ENCODE results near the gene TBC1D19.
"Not testable (repeated sequence)": the region's sequence is repeated elsewhere in the genome, so short reads cannot be mapped to it uniquely, and the experiment has no call there.

Gene TBC1D19

DNA sequence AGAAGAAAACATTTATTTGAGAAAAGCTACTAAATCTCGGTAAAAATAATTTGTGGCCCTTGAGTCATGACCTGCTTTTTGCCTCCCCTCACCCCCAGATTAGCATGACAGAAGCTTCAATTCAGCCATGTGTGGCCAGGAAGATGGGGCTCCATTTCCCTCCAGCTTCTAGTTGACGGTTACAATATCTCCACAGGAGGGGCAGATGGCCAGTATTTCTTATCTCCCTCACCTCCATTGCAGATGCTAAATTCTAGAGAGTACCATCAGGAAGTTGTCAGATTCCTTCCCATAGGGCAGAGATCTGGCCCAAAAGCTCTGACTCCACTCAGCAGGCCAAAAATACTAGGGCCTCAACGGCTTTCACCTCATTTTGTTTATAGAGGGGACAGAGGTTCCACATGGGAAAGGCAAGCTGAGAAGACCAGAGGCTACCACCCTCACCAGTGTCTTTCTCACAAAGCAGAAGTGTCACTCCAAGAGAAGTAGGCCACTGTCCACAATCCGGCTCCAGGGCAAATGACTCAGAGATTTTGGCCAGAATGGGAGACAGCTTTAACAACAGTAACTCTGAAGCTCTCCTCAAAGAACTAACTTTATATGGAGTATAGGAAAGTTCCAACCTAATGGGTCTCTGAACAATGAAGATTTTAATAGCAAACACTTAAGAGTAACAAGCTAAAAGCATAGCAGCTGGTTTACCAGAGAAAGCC is 108.3 kb downstream of the TBC1D19 start:
- no peak for DNase-seq

DNA sequence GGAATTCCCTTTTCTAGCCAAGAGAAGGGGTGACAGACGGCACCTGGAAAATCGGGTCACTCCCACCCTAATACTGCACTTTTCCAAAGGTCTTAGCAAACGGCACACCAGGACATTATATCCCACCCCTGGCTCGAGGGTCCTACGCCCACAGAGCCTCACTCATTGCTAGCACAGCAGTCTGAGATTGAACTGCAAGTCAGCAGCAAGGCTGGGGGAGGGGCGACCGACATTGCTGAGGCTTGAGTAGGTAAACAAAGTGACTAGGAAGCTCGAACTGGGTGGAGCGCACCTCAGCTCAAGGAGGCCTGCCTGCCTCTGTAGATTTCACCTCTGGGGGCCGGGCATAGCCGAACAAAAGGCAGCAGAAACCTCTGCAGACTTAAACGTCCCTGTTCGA is 110.2 kb downstream of the TBC1D19 start:
- DNase-seq, result not testable (repeated sequence)

DNA sequence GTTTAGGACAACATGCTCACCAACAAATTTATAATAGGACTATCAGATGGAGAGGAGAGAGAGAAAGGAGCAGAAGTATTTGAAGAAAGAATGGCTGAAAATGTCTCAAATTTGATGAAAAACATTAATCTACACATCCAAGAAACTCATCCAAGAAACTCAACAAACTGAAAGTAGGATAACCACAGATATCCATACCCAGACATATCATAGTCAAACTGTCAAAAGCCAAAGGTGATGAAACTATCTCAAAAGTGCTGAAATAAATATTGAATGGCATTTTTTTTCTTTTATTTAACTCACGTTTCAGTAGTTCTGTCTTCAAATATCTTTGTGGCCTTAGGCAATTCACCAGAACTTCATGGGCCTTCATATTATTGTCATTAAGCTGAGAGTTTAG is 116.2 kb downstream of the TBC1D19 start:
- DNase-seq, result no peak

DNA sequence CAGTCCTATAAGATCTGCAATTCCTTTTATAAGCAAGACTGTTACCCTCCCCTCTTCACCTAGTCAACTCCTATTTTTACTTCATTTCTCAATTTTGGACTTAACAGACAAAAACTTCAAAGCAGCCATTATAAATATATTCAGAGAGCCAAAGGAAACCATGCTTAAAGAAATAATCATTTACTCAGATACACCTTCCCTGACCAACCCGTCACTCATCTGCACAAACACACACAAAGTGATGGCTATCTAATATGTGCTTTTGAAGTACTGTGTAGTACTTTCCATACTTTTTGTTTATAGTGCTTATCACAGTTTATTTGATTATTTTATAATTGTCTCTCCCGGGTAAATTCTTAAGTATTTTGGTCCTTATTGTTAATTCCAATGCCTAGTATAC is 117.2 kb downstream of the TBC1D19 start:
- DNase-seq, result no peak

DNA sequence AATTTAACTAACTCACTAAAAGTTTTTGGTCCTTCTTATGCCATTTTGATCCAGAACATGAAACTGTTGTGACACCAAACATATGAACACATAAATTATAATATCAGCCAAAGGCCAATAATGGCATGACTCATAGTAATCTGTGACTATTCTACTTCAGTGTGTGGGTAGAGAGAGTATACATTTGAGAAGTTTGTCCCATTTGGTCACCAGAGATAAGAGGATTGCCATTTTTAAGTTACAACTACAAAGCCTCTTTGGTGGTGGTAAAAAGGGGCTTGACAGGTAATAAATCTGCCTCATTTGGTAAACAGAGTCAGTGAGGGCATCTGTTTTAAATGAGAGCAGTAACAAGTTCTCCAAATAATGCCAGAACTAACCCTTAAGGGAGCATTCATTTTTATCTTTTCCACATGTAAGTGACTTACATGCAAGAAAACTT is 117.9 kb downstream of the TBC1D19 start:
- DNase-seq, result no peak

DNA sequence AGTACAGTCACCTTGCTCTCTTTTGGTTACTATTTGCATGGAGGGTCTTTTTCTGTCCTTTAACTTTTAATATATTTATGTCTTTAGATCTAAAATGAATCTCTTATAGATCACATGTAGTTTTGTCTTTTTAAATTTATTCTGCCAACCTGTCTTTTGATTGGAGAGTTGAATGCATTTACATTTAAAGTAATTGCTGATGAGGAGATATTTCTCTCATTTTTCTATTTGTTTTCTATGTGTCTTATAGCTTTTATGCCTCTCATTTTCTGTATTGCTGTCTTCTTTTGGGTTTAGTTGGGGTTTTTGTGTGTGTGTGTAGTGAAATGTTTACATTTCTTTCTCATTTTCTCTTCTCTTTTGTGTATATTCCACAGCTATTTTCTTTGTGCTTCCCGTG is 123.5 kb downstream of the TBC1D19 start:
- DNase-seq, result no peak

DNA sequence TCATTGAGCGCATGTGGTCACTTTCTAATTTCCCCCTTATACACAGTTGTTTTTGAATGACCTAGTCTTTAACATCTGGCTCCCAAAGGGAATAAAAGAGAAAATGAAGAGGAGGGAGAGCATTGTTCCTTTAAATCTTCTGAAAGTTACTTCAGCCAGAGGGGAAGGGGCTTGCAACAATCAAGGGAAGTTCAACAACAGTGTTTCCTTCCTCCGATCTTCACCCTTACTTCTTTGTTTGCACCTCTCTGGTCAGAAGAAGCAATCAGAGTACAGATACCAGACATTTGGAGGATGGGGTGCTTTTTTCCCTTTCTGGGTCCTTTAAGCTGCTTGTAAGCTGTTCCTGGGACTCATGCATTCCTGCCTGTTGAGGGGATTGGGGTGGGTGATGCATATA is 125.4 kb downstream of the TBC1D19 start:
- DNase-seq, result no peak

DNA sequence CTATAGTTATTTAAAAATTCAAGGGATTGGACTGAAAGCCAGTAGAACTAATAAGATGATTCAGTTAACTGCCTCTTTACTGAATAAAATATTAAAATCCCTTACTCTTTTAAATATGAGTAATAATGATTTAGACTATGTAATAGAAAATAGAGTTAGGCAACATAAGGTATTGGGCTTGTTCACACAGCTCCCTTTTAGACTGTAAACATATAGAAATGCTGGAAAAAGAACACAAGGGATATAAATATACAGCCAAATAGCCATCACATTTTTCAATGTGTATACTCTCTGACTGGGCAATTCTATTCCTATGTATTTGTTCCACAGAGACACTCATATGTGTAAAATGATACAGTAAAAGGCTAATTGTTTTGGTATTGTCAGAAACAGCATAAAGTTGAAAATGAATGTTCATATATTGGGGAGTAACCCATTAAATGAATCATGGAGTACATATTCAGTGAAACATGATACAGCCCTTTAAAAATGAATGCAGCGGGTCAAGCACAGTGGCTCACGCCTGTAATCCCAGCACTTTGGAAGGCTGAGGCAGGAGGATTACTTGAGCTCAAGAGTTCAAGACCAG is 129.8 kb downstream of the TBC1D19 start:
- DNase-seq, result no peak

DNA sequence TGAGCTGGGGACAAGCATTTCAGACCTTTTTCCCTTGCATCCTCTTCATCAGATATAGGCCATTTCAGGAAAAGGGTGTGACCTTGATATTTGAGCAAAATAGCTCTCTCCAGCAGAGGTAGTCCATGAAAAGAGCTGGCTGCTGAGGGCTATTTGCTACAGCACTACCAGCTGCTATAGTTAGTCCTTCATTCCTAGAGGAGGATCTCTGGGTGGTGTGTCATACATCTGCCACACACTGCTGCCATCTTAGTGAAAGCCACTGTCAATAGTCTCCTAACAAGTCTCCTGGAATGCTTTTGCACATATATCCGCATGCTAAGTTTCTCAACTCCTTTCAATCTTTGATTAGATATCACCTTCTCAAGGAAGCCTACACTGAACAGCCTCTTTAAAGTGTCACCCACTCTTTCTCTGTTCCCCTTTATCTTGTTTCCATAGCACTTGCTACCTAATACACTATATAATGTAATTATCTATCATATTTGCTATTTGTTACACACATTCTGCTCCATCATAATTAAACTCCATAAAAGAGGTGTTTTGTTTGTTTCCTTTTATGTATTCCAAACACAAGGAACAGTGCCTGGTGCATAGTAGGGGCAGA is 131.9 kb downstream of the TBC1D19 start:
- DNase-seq, result no peak

DNA sequence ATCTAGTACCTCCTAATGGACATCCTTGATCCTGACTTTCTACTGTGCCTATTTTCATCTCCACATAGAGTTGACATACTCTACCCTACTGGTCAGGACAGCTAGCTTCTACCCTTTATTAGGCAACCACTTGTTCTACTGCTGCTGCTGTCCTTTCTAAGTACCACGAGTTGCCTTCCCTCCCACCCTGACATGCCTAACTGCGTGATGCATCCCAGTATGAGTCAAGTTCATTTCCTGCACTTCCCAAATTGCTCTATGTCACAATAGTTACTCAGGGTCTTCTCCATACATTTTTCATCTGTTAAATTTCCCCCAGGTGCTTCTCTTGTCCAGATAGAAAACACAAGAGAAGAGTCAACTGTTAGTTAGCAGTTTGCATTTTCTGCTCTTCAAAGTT is 133.4 kb downstream of the TBC1D19 start:
- no peak for DNase-seq

DNA sequence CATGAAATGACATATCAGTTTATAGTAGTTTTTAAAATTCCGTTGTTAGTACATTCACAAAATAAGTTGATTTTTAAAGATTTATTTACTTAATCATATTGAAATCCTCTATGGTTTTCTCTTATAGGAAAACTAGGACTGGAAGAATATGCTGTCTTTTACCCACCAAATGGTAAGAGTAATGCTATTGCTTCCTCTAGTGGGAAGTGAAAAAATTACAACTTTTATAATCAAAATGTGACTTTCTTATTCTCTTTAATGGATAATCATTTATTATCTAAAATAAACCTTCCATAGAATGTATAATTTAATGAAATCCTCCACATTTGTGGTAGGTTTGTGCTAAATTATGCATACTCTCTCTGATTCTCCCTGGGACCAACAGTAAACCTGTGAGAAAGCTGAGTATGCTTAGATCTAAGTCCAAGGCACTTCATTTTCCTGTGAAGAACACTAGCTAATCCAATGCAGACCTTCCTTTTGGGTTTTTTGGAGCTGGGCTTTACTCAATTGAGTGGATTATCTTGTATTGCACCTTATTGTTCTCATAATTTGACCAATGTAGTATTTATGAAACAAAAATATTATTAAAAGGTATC is 136.2 kb downstream of the TBC1D19 start:
- no peak for DNase-seq

DNA sequence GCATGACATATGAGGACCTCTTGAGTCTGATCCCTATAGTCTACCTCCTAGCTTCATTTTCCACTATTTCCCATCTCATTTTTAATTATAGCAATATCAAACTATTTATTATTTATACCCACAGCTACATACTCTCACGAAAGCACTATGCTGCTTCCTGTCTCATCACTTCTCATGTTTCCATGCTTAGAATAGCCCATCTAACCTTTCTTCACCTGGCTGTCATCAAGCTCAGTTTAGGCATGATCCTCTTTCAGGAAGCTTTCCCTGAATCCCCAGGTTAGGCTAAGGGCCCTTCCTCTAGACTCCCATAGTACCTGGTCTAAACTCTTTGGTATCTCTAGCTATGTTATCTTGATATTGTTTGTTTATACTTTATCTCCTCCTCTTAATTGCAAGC is 137.8 kb downstream of the TBC1D19 start:
- no peak for DNase-seq

DNA sequence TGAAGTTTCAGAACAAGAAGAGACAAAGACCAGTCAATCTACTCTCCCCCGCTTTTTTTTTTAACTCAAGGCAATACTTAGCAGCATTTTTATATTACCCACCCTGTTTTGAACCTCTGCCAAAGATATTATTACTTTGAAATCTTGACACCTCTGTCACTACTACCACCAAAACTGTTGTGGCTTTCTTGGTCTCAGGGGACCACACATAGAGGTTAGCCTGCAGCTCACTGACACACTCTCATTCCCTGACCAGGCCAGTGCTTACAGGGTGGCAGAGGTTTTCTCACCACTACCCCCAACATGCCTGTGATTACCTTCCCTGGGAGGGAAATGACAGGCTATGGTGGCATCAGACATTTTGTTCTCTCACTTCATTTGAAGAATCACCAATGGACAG is 139.3 kb downstream of the TBC1D19 start:
- DNase-seq, result no peak

DNA sequence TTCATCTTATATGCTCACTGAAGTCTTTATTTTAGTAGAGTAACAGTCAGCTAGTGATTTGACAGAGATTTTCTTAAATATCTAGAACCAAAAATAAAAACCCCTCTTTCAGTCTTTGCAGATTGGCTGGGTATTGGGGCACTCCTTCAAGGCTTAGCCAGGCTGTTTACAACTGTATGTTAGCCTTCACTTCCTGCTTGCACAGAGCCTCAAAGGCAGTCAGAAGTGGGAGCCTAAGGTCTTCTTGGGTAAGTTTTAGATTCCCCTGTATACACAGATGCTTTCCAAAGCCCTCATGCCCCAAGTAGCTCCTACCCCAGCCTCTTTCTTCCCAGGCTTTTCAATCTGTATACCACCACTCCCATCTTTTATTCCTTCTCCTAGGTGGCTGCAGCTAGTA is 140.7 kb downstream of the TBC1D19 start:
- DNase-seq, result no peak

DNA sequence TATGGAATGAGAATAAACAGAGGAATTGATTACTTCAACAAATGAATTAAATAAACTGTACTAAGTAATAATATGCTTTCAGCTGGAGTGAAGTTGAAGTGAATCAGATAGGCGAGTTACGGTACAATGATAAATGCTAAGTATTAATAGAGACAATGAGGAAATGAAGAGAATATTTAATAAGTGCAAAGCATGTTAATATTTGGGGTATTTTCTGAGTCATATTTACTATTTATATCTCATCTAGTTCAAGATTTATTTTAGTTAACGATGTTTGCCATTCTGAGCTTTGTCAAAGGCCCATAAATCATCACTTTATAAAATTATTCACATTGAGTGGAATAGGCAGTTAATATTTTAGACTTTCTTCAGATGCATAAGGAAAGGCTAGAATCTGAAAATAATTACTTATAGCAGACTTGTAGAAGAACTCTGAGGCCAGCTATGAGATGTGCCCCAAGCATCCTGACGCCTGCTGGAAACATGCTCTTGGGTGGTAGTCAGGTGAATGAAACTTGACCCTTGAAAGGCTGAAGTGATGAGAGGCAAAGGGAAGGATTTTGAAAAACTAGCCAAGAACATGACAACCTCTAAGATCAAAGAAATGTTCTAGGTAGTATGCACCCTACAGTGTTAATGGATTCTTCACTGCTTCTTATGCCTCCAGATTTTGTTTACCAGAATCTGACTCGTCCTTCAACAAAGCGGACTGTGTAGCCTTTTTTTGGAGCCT is 142.9 kb downstream of the TBC1D19 start:
- DNase-seq, result no peak

DNA sequence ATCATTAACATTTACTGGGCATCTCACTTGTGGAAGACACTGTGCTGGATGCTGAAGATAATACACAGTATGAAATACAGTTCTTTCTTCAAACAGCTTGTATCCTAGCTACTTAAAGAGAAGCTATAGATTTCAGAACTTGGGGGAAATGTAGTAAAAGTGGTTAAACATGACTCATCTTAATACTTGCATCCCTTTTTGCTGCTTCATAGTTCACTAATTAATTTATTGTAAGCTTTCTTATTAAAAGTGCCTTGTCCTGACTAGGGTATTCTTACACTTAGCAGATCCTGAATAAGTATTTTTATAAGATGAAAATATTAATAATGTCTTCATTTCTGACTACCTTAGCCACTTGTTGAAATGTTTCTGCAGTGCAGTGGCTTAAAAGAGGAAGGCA is 144.0 kb downstream of the TBC1D19 start:
- DNase-seq, result no peak

DNA sequence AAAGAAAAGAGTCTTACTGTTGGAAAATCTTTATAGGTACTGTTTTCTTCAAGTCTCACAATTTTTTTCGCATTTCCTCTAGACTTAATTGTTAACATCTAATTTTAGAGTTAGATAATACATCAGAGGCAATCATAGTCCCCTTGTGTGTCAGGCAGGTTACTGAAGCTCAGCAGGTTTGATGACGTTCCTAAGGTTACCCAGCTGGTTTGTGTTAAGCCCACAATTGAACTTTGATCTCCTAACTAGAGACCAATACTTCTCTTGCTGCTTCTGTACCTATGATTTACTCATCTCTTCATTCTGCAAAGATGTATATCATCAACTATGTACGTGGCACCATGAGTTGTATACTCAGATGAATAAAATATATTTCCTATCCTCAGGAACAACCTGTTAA is 145.1 kb downstream of the TBC1D19 start:
- no peak for DNase-seq

DNA sequence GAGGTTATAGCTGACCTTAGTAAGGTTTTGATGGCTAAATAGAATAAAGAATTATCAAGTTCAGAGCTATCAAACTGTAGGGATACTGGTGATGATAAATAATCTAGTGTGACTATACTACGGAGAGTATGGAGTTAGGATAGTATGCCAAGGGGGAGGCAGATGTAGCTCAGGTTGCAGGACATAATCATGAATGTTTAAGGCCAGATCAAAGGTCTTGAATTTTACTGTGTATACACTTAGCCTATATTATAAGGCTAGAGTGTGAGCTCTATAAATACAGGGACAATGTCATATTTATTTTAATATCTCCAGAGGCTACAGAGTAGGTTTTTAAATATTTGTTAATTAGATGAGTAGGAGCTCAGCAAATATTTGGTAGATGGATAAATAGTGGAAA is 145.7 kb downstream of the TBC1D19 start:
- DNase-seq, result no peak

DNA sequence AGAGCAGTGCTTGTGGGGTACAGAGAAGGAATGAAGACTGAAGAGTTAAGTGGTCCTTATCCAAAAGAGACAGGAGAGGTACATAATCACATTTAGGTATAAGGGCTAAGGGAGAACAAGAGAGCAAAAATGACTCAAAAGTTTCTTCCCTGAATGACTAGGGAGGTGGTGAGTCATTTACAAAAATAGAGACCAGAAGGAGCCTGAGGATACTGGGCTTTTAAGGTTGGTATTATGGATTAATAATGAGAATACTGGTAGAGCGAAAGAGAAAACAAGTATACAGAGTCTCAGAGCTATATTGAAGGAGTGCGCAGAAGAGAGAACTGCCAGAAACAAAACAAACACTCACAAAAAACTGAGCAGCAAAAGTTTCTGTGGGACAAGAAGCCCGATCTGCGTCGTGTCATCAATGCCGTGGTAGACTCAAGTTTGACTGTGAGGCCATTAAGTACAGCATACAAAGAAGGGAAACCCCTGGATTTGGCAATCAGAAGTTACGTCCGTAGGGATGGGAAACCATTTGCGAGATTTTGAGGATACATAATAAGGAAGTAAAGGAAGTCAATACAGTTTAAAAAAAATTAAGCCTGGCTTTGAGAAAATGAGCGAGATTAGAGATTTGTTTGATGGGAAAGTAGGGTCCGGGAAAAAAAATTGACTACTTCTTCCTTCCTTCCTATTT is 147.6 kb downstream of the TBC1D19 start:
- no peak for DNase-seq

DNA sequence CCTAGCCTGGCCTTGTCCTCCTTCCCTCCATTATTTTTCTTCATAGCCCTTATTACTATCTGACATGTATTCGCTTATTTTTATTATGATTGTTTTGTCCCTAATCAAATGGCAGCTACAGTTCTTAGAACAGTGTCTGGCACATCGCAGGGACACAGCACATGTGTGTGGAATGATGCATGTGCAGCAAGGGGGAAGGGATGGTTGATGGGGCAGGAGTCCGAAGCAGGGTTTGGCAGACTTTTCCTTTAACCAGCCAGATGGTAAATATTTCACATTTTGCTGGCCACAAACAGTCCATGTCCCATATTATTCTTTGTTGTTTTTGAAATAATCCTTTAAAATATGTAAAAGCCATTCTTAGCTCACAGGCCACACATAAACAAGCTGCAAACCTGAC is 148.5 kb downstream of the TBC1D19 start:
- DNase-seq, result no peak

DNA sequence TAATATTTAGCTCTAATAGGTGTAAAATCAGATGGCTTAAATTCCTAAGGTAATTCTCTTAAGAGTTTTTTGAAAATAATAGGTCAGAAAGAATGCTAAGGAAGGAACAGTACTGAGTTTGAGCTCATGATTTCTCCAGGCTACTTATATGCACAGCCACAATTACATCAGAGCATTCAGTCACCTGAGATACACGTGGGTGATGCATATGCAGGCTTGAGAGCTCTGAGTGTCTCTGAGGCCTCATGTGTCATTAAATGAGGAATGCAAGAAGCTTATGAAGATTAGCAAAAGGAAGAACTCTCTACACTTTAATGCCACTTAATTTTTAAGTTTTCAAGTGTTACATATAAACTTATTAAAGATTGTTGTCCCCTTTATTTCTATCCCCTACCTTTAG is 152.7 kb downstream of the TBC1D19 start:
- no peak for DNase-seq

DNA sequence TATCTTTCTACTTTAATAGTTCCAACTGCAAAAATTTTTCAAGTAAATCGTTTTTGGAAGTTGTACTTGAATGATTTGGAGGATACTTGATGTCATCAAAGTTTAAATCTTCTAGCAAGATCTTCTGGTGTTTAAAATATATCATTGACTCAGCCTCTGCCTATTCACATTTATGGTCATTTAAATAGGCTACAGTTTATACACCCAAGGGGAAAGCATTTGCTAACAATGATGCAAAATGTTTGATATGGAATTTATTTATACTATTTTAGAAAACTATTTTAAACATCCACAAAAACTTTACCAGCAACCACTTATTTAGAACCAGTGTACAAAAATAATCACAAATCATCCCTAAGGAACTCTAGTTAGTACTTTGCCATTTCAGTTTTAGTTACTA is 153.5 kb downstream of the TBC1D19 start:
- DNase-seq, result no peak

DNA sequence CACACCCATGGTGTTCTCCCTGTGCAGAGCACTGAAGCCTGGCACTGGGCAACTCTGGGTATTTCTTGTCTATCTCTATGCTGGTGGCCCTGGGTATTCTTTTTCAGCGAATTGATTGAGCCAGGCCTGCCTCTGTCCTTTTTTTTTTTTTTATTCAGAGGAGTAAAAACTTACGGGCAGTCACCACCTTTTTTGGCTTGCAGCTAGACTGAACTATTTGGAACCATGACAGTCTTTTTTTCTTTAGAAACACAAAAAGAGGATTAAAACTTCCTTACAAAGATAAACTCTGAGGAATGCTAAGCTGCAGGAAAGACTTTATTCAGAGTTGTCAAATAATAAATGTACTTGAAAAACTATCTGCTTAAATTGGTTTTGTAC is 157.6 kb downstream of the TBC1D19 start:
- no peak for DNase-seq

Data from DMS79 (cell line).